Measurements from ENCODE around the gene GLI2.

GLI2 gene

GRCh38 chr2:120759543-120760331 is 24.1 kb downstream of the GLI2 start:
- no peak for FAIRE-seq

GRCh38 chr2:120760446-120761135 is 24.9 kb downstream of the GLI2 start:
- FAIRE-seq = no peak

GRCh38 chr2:120761164-120761861 is 25.6 kb downstream of the GLI2 start:
- no peak for FAIRE-seq

GRCh38 chr2:120761911-120762310 is 26.2 kb downstream of the GLI2 start:
- FAIRE-seq = no peak

GRCh38 chr2:120762341-120763061 is 26.8 kb downstream of the GLI2 start:
- no peak for FAIRE-seq

GRCh38 chr2:120763508-120763907 is 27.8 kb downstream of the GLI2 start:
- FAIRE-seq = no peak

GRCh38 chr2:120763931-120764330 is 28.3 kb downstream of the GLI2 start:
- FAIRE-seq = no peak

GRCh38 chr2:120764492-120764891 is 28.8 kb downstream of the GLI2 start:
- no peak for FAIRE-seq

- no peak for FAIRE-seq
Measured at GRCh38 chr2:120764991-120765677, 29.5 kb downstream of the GLI2 start.

GRCh38 chr2:120765678-120766469 is 30.2 kb downstream of the GLI2 start:
- FAIRE-seq = no peak

- no peak for FAIRE-seq
Measured at GRCh38 chr2:120766470-120767351, 31.0 kb downstream of the GLI2 start.

- no peak for FAIRE-seq
Measured at GRCh38 chr2:120767486-120768005, 31.9 kb downstream of the GLI2 start.

- FAIRE-seq = no peak
Measured at GRCh38 chr2:120768112-120769048, 32.7 kb downstream of the GLI2 start.

GRCh38 chr2:120769076-120769786 is 33.6 kb downstream of the GLI2 start:
- no peak for FAIRE-seq

- no peak for FAIRE-seq
Measured at GRCh38 chr2:120769787-120770120, 34.1 kb downstream of the GLI2 start.

- no peak for FAIRE-seq
Measured at GRCh38 chr2:120770176-120770575, 34.5 kb downstream of the GLI2 start.

GRCh38 chr2:120770641-120771040 is 35.0 kb downstream of the GLI2 start:
- FAIRE-seq = no peak

GRCh38 chr2:120771111-120771780 is 35.6 kb downstream of the GLI2 start:
- FAIRE-seq = no peak
